IMR-90 (cell line): ENCODE results near the gene SLC25A11.

ENCODE experiments used
- BHLHE40 ChIP-seq: fragments of 150-350 bp; IDR thresholded peaks from 2 replicates; pipeline ENCODE4 v1.6.1; 2016; ENCODE audit warnings: mild to moderate bottlenecking, low read depth, low read length
- CEBPB ChIP-seq: IDR thresholded peaks from 2 replicates; pipeline ENCODE4 v1.6.1; 2012; ENCODE audit warnings: low read depth, low read length, improper control_type of control experiment
- MAFK ChIP-seq: IDR thresholded peaks from 2 replicates; pipeline ENCODE4 v1.6.1; 2012; ENCODE audit warnings: low read depth, low read length, improper control_type of control experiment
- MAZ ChIP-seq: IDR thresholded peaks from 2 replicates; pipeline ENCODE4 v1.6.1; 2012; ENCODE audit warnings: low read depth, mild to moderate bottlenecking, low read length, improper control_type of control experiment, moderate library complexity, borderline replicate concordance
- POLR2A ChIP-seq: IDR thresholded peaks from 2 replicates; pipeline ENCODE4 v1.6.1; 2012; ENCODE audit warnings: mild to moderate bottlenecking, low read depth, low read length
- SMC3 ChIP-seq: fragments of 150-350 bp; IDR thresholded peaks from 2 replicates; pipeline ENCODE4 v1.6.1; 2016; ENCODE audit warnings: low read depth, mild to moderate bottlenecking, antibody characterized with exemption, low read length, moderate library complexity
- TF ChIP-seq, protein P1 (sequence below): conservative IDR thresholded peaks from 2 replicates; pipeline ENCODE4 v1.5.1; 2012; ENCODE audit warnings: mild to moderate bottlenecking, low read depth, low read length, improper control_type of control experiment

- TF ChIP-seq, protein P1, sequence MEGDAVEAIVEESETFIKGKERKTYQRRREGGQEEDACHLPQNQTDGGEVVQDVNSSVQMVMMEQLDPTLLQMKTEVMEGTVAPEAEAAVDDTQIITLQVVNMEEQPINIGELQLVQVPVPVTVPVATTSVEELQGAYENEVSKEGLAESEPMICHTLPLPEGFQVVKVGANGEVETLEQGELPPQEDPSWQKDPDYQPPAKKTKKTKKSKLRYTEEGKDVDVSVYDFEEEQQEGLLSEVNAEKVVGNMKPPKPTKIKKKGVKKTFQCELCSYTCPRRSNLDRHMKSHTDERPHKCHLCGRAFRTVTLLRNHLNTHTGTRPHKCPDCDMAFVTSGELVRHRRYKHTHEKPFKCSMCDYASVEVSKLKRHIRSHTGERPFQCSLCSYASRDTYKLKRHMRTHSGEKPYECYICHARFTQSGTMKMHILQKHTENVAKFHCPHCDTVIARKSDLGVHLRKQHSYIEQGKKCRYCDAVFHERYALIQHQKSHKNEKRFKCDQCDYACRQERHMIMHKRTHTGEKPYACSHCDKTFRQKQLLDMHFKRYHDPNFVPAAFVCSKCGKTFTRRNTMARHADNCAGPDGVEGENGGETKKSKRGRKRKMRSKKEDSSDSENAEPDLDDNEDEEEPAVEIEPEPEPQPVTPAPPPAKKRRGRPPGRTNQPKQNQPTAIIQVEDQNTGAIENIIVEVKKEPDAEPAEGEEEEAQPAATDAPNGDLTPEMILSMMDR: no peak
- no peak for TF ChIP-seq CEBPB
- TF ChIP-seq POLR2A: no peak
- no peak for TF ChIP-seq MAZ
- no peak for TF ChIP-seq BHLHE40
- no peak for TF ChIP-seq SMC3
- TF ChIP-seq MAFK: no peak
Measured at GRCh38 chr17:4919511-4920047, 20.3 kb downstream of the SLC25A11 start.
